Neuronal stem cell (in vitro differentiated cells): ENCODE results near the gene KPNA3.
A peak's percentile ranks its signal among the peaks of the same experiment; 100 is the strongest.

ENCODE experiments used
- DNase-seq: peaks from one replicate; pipeline ENCODE4 v3.0.0-alpha.2; 2013; ENCODE audit warnings: low spot score
- H2AFZ ChIP-seq: one replicate; pipeline ENCODE4 v1.6.1; 2013; ENCODE audit warnings: mild to moderate bottlenecking, low read length, inconsistent platforms
- H2AK5ac ChIP-seq: 2 replicates; pipeline ENCODE4 v1.6.1; 2013; ENCODE audit warnings: low read depth, mild to moderate bottlenecking, inconsistent platforms, low read length, moderate library complexity, mixed read lengths
- H2BK120ac ChIP-seq: 2 replicates; pipeline ENCODE4 v1.6.1; 2013; ENCODE audit warnings: low read depth, mild to moderate bottlenecking, inconsistent platforms, low read length, moderate library complexity, mixed read lengths
- H2BK12ac ChIP-seq: one replicate; pipeline ENCODE4 v1.6.1; 2013; ENCODE audit warnings: low read length, inconsistent platforms
- H2BK15ac ChIP-seq: 2 replicates; pipeline ENCODE4 v1.6.1; 2013; ENCODE audit warnings: mild to moderate bottlenecking, low read length, inconsistent platforms, mixed read lengths
- H2BK5ac ChIP-seq: one replicate; pipeline ENCODE4 v1.6.1; 2013; ENCODE audit warnings: inconsistent platforms, mild to moderate bottlenecking, low read length, moderate library complexity
- H3K14ac ChIP-seq: one replicate; pipeline ENCODE4 v1.6.1; 2013; ENCODE audit warnings: low read length, inconsistent platforms
- H3K18ac ChIP-seq: 2 replicates; pipeline ENCODE4 v1.6.1; 2013; ENCODE audit warnings: low read length, inconsistent platforms
- H3K23ac ChIP-seq: 2 replicates; pipeline ENCODE4 v1.6.1; 2013; ENCODE audit warnings: low read depth, mild to moderate bottlenecking, mixed read lengths, low read length, inconsistent platforms; ENCODE audit not compliant: poor library complexity
- H3K27ac ChIP-seq: replicated peaks from 3 replicates; pipeline ENCODE4 v1.5.1; 2013; ENCODE audit warnings: low read length, inconsistent platforms
- H3K27me3 ChIP-seq, 3 experiments: 2 replicates each; pipeline ENCODE4 v1.6.1; 2013; ENCODE audit warnings: low read length in 3 of 3, mild to moderate bottlenecking in 2 of 3, inconsistent platforms in 1 of 3, low read depth in 1 of 3, mixed read lengths in 1 of 3, moderate library complexity in 1 of 3; ENCODE audit not compliant: control insufficient read depth in 3 of 3, insufficient read depth in 3 of 3
- H3K36me3 ChIP-seq, 2 donors: replicated peaks in 1 of 2; 2 replicates each; pipeline ENCODE4 v1.6.1; 2013; ENCODE audit warnings: low read length in 2 of 2; ENCODE audit not compliant: control insufficient read depth in 2 of 2, insufficient read depth in 2 of 2
- H3K4ac ChIP-seq: 2 replicates; pipeline ENCODE4 v1.6.1; 2013; ENCODE audit warnings: inconsistent platforms, mild to moderate bottlenecking, low read length, moderate library complexity
- H3K4me1 ChIP-seq, 2 donors: 1 replicate in 1 of 2; 2 replicates in 1 of 2; pipeline ENCODE4 v1.6.1; 2013; ENCODE audit warnings: low read length in 2 of 2, low read depth in 1 of 2; ENCODE audit not compliant: control insufficient read depth in 2 of 2, insufficient read depth in 1 of 2
- H3K4me2 ChIP-seq: one replicate; pipeline ENCODE4 v1.6.1; 2013; ENCODE audit warnings: mild to moderate bottlenecking, low read length, inconsistent platforms; ENCODE audit not compliant: insufficient read depth, poor library complexity, severe bottlenecking
- H3K4me3 ChIP-seq, 2 donors: 2 replicates each; pipeline ENCODE4 v1.5.1; 2013; ENCODE audit warnings: low read length in 2 of 2, mild to moderate bottlenecking in 2 of 2, inconsistent platforms in 1 of 2, moderate library complexity in 1 of 2
- H3K79me1 ChIP-seq: one replicate; pipeline ENCODE4 v1.6.1; 2013; ENCODE audit warnings: low read depth, mild to moderate bottlenecking, inconsistent platforms, low read length, moderate library complexity
- H3K9ac ChIP-seq: one replicate; pipeline ENCODE4 v1.6.1; 2013; ENCODE audit warnings: mild to moderate bottlenecking, low read depth, low read length, inconsistent platforms; ENCODE audit not compliant: poor library complexity
- H3K9me3 ChIP-seq, 2 donors: replicated peaks in 1 of 2; 2 replicates each; pipeline versions ENCODE3 to v1.6.1; 2013; ENCODE audit warnings: low read length in 2 of 2, mild to moderate bottlenecking in 2 of 2, inconsistent platforms in 1 of 2, low read depth in 1 of 2, mixed read lengths in 1 of 2, moderate library complexity in 1 of 2; ENCODE audit not compliant: control insufficient read depth in 2 of 2, insufficient read depth in 1 of 2
- H4K8ac ChIP-seq: one replicate; pipeline ENCODE4 v1.6.1; 2013; ENCODE audit warnings: low read depth, mild to moderate bottlenecking, inconsistent platforms, low read length, moderate library complexity
- H4K91ac ChIP-seq: one replicate; pipeline ENCODE4 v1.6.1; 2013; ENCODE audit warnings: low read length, low read depth, mild to moderate bottlenecking, inconsistent platforms; ENCODE audit not compliant: poor library complexity
- WGBS, 2 donors: extraction: QIAGEN DNeasy Blood & Tissue Kit; methylation state at CpG; one replicate each; pipeline ENCODE4 v1.1.7; 2013; ENCODE audit warnings: missing lambda C conversion rate in 2 of 2, mixed read lengths in 1 of 2; ENCODE audit not compliant: insufficient read length in 2 of 2, insufficient replicate concordance in 1 of 2; ENCODE audit errors: extremely low coverage in 2 of 2; 5-methylcytosine and 5-hydroxymethylcytosine counted together

Gene KPNA3

DNA sequence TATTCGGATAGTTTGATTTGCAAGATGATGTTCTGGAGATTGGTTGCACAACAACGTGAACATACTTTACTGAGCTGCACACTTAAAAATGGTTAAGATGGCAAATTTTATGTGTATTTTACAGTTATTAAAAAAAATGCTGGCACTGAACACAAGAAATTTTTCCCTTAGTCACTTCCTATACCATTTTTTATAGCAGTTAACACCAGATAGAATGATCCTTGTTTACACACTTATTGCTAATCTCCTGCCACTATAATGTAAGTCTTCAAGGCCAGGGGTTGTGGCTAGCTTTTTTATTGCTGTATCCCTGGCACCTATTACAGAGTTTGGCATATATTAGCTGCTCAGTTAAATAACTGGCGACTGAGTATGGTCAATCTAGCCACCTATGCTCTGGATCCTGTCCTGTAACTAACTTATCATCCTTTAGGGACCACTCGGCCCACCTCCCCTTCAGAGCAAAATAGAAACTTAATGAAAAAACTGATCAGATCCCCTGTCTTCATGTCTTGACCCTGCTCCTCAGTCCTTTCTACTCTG is 99.2 kb downstream of the KPNA3 start:
- Histone ChIP-seq H2BK12ac (no peak overlapping the region), H2AFZ (no peak overlapping the region), H3K4me1 (no peaks in the 10 kb centered on the region), H3K18ac (no peak overlapping the region), H3K23ac (no peak overlapping the region), H4K91ac (no peak overlapping the region), H2BK5ac (no peak overlapping the region), H4K8ac (no peak overlapping the region), H2BK15ac (no peak overlapping the region), H3K36me3 (peaks cover 0 to 28% of the 10 kb centered on the region in 2 donors), H3K9ac (no peak overlapping the region), H3K4me2 (no peak overlapping the region), H3K4me3 (no peak overlapping the region), H3K4ac (no peak overlapping the region), H3K79me1 (no peaks in the 10 kb centered on the region), H3K27ac (no peak overlapping the region), H2AK5ac (no peak overlapping the region), H2BK120ac (no peak overlapping the region), H3K27me3 (no peaks in the 10 kb centered on the region), H3K14ac (no peak overlapping the region), H3K9me3 (peaks cover 0 to 5% of the 10 kb centered on the region in 2 donors)
- 100% methylated on average over 1 of the region's 4 CpGs; no CpG with 5 or more reads in 1 of the 2 donors for WGBS, 2 donors
- no peak for DNase-seq

DNA sequence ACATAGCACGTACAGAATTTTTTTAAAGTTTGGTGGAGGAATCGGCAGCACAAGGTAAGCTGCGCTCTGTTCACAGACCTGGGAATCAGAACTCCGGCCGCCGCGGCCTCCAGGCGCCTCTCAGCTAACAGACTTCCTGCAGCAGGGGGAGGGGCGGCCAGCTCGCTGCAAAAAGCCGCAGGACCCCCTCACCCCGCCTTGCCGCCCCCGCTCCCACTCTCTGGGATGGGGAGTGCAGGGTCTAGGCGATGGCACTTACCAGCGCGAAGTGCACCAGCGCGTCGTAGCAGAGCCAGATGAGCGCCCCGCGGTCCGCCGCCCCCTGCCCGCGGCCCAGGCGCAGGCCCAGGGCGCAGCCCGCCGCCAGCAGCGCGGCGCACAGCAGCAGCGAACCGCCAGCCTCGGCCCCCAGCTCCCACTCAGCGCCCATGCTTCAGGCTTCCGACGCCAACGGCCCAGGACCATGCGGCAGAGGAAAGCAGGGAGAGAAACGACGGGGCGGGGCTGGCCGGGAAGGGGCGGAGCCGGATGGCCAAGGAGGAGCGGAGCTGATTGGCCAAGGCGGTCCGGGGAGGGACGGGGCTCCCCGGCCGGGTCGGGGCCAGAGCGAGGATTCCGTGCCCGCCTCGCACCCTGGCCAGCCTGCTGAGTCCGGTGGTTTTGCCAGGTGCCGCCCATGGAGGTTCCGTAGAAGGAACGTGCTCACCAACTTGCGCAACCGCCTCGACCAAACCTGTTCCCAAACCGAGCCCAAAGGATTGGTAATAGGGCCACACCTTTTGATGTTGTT is 101.3 kb downstream of the KPNA3 start, which contains the start of gene EBPL:
Gene EBPL, minus strand, starts transcription at position 492 of the 790 bp plus-strand sequence. Its CDS starts 62 bp downstream, at position 430.
- H3K9ac ChIP-seq, result peak within 1 kb of the TSS; percentile 92
- peak within 1 kb of the TSS; percentile 90 for H3K27ac ChIP-seq
- no peak within 1 kb of the TSS for H2AK5ac ChIP-seq
- H3K9me3 ChIP-seq, result no peaks in the 10 kb centered on the region
- no peak within 1 kb of the TSS for H2BK120ac ChIP-seq
- peak within 1 kb of the TSS; percentile 87 for H3K23ac ChIP-seq
- H3K4ac ChIP-seq, result no peak within 1 kb of the TSS
- H3K4me2 ChIP-seq, result peak within 1 kb of the TSS; percentile 79
- H2AFZ ChIP-seq, result peak within 1 kb of the TSS; percentile 97
- H3K27me3 ChIP-seq, result no peaks in the 10 kb centered on the region
- H4K91ac ChIP-seq, result peak within 1 kb of the TSS; percentile 96
- no peak within 1 kb of the TSS for H2BK12ac ChIP-seq
- H2BK15ac ChIP-seq, result no peak within 1 kb of the TSS
- no peak within 1 kb of the TSS for H2BK5ac ChIP-seq
- peak within 1 kb of the TSS; percentile 61 to 93 for H3K4me3 ChIP-seq
- DNase-seq, result peak; percentile 79
- no peak within 1 kb of the TSS for H3K14ac ChIP-seq
- H3K79me1 ChIP-seq, result no peaks in the 10 kb centered on the region
- peaks cover 5 to 30% of the 10 kb centered on the region in 2 donors for H3K36me3 ChIP-seq
- no peaks in the 10 kb centered on the region for H3K4me1 ChIP-seq
- peak within 1 kb of the TSS; percentile 91 for H3K18ac ChIP-seq
- no CpG with 5 or more reads among the region's 67 CpGs for WGBS, 2 donors
- no peak within 1 kb of the TSS for H4K8ac ChIP-seq

- no peak overlapping the region for H4K91ac ChIP-seq
- peak overlapping the region; percentile 61 to 93 for H3K4me3 ChIP-seq
- DNase-seq, result no peak
- no peaks in the 10 kb centered on the region for H3K27me3 ChIP-seq
- no peak overlapping the region for H3K23ac ChIP-seq
- H3K18ac ChIP-seq, result no peak overlapping the region
- H3K14ac ChIP-seq, result no peak overlapping the region
- no peak overlapping the region for H3K4ac ChIP-seq
- peak overlapping the region; percentile 97 for H2AFZ ChIP-seq
- no peak overlapping the region for H3K9ac ChIP-seq
- no peaks in the 10 kb centered on the region for H3K9me3 ChIP-seq
- no peaks in the 10 kb centered on the region for H3K4me1 ChIP-seq
- no peak overlapping the region for H2BK120ac ChIP-seq
- H2BK12ac ChIP-seq, result no peak overlapping the region
- WGBS, 2 donors, result no CpG with 5 or more reads among the region's 17 CpGs
- H2BK5ac ChIP-seq, result no peak overlapping the region
- H3K79me1 ChIP-seq, result no peaks in the 10 kb centered on the region
- peak overlapping the region; percentile 79 for H3K4me2 ChIP-seq
- no peak overlapping the region for H2BK15ac ChIP-seq
- no peak overlapping the region for H2AK5ac ChIP-seq
- H3K36me3 ChIP-seq, result peaks cover 9 to 37% of the 10 kb centered on the region in 2 donors
- no peak overlapping the region for H4K8ac ChIP-seq
- peak overlapping the region; percentile 90 for H3K27ac ChIP-seq
These were observed 102.1 kb downstream of the KPNA3 start for GRCh38 chr13:49690133-49690994.
